Natural killer cell (primary cell): ENCODE results near the gene C2orf78. TPM values are rescaled to one million over a fixed set of nuclear protein-coding genes. Genes with fewer than 3 reads are reported as not detected.

Experiments used
- ATAC-seq, 3 donors: fragments of 150-1000 bp in 2 of 3; fragments of 200-7000 bp in 1 of 3; cut with Tn5 transposase; 1 replicate in 1 of 3; 2 replicates in 2 of 3; pipeline ENCODE4 v1.10.0; 2021; ENCODE audit warnings: mild to moderate bottlenecking in 2 of 3, moderate library complexity in 2 of 3
- DNase-seq, 2 donors: peaks; one replicate each; pipeline versions ENCODE4 v3.0.0 to v3.0.0-alpha.2; 2013 to 2021; ENCODE audit warnings: mixed read lengths in 1 of 2
- H3K27ac ChIP-seq: one replicate; pipeline ENCODE4 v1.5.1; 2013; ENCODE audit warnings: mild to moderate bottlenecking, low read length
- H3K27me3 ChIP-seq: one replicate; pipeline ENCODE4 v1.6.1; 2013; ENCODE audit warnings: low read length; ENCODE audit not compliant: control insufficient read depth, insufficient read depth
- H3K36me3 ChIP-seq: one replicate; pipeline ENCODE4 v1.6.1; 2013; ENCODE audit warnings: low read length; ENCODE audit not compliant: control insufficient read depth, insufficient read depth
- H3K4me1 ChIP-seq: one replicate; pipeline ENCODE4 v1.6.1; 2013; ENCODE audit warnings: low read length; ENCODE audit not compliant: control insufficient read depth, insufficient read depth
- H3K4me3 ChIP-seq: one replicate; pipeline ENCODE4 v1.5.1; 2013; ENCODE audit warnings: low read length
- H3K9me3 ChIP-seq: one replicate; pipeline ENCODE4 v1.6.1; 2013; ENCODE audit warnings: low read length; ENCODE audit not compliant: control insufficient read depth, insufficient read depth
- H3K27ac Mint-ChIP-seq, 2 donors: one replicate each; pipeline ENCODE4 v1.8.0; 2022; ENCODE audit warnings: mild to moderate bottlenecking in 2 of 2, mixed read lengths in 2 of 2, moderate library complexity in 1 of 2
- H3K27me3 Mint-ChIP-seq, 2 donors: one replicate each; pipeline ENCODE4 v1.8.0; 2022; ENCODE audit warnings: low read depth in 2 of 2, mixed read lengths in 2 of 2
- H3K36me3 Mint-ChIP-seq: one replicate; pipeline ENCODE4 v1.8.0; 2022; ENCODE audit warnings: mixed read lengths
- H3K4me1 Mint-ChIP-seq, 2 donors: one replicate each; pipeline ENCODE4 v1.8.0; 2022; ENCODE audit warnings: mixed read lengths in 2 of 2
- H3K4me3 Mint-ChIP-seq: one replicate; pipeline ENCODE4 v1.8.0; 2022; ENCODE audit warnings: mild to moderate bottlenecking, moderate library complexity, mixed read lengths
- H3K9me3 Mint-ChIP-seq, 2 donors: one replicate each; pipeline ENCODE4 v1.8.0; 2022; ENCODE audit warnings: mixed read lengths in 2 of 2
- WGBS: methylation state at CpG from one replicate; pipeline ENCODE4 v1.1.7; 2013; ENCODE audit warnings: missing lambda C conversion rate; ENCODE audit not compliant: insufficient coverage; 5-methylcytosine and 5-hydroxymethylcytosine counted together
- intact Hi-C: fragments of 100-400 bp; cut with micrococcal nuclease; formaldehyde crosslinking; loops from one replicate; pipeline ENCODE4 v1.14.2; 2022
- total RNA-seq, 4 donors: library from RNA; stranded (reverse); fragments of 120-200 nt in 1 of 4; gene quantifications; one replicate each; pipeline versions ENCODE4 v1.2.3 to v1.2.4, GENCODE V29; 2013 to 2022
- TF ChIP-seq, protein P1 (sequence below): fragments of 200-600 bp; IDR thresholded peaks from one replicate; pipeline ENCODE4 v1.8.0; 2022; ENCODE audit warnings: antibody characterized with exemption

Gene C2orf78
- total RNA-seq, 3 donors from 2014 or later (not counting 1 experiment from before 2014, with no cell fraction given), result not detected

DNA sequence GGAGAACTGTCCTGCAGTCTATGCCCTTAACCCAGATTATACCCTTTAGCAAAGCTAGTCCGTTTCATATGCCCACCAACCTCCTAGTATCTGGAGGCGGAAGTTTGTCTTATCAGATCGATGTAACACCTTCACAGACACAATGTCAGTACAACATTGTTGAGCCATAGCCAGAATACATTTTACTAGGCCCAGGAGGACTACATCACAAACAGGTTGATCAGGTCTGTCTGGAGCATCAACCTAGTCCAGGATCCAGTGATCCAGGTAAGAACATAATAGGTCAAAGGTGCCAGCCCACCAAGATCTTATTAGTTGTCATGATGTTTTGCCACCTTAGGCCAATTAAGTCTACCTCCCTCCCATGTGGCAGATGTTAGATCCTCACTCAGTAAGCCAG, 44.9 kb upstream of the C2orf78 start:
- no peaks in the 10 kb centered on the region for H3K9me3 Mint-ChIP-seq
- Histone ChIP-seq H3K27me3 (no peaks in the 10 kb centered on the region), H3K36me3 (peaks cover 2% of the 10 kb centered on the region), H3K4me3 (no peak overlapping the region), H3K4me1 (peaks cover 13% of the 10 kb centered on the region), H3K9me3 (no peaks in the 10 kb centered on the region), H3K27ac (no peak overlapping the region)
- TF ChIP-seq, protein P1, sequence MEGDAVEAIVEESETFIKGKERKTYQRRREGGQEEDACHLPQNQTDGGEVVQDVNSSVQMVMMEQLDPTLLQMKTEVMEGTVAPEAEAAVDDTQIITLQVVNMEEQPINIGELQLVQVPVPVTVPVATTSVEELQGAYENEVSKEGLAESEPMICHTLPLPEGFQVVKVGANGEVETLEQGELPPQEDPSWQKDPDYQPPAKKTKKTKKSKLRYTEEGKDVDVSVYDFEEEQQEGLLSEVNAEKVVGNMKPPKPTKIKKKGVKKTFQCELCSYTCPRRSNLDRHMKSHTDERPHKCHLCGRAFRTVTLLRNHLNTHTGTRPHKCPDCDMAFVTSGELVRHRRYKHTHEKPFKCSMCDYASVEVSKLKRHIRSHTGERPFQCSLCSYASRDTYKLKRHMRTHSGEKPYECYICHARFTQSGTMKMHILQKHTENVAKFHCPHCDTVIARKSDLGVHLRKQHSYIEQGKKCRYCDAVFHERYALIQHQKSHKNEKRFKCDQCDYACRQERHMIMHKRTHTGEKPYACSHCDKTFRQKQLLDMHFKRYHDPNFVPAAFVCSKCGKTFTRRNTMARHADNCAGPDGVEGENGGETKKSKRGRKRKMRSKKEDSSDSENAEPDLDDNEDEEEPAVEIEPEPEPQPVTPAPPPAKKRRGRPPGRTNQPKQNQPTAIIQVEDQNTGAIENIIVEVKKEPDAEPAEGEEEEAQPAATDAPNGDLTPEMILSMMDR, result no peak
- intact Hi-C loops, result loop anchor here (5.0 kb wide), 1 partner anchor 718 kb away; the partner anchor contains the start of genes INO80B and WBP1
- no peaks in the 10 kb centered on the region for H3K27me3 Mint-ChIP-seq
- WGBS, result 98% methylated on average over 3 of the region's 3 CpGs
- DNase-seq, result no peak
- no peak for ATAC-seq
- H3K36me3 Mint-ChIP-seq, result no peaks in the 10 kb centered on the region
- peak overlapping the region; percentile 61 for H3K4me3 Mint-ChIP-seq
- H3K27ac Mint-ChIP-seq, result no peak overlapping the region
- peaks cover 18 to 20% of the 10 kb centered on the region in 2 donors for H3K4me1 Mint-ChIP-seq

DNA sequence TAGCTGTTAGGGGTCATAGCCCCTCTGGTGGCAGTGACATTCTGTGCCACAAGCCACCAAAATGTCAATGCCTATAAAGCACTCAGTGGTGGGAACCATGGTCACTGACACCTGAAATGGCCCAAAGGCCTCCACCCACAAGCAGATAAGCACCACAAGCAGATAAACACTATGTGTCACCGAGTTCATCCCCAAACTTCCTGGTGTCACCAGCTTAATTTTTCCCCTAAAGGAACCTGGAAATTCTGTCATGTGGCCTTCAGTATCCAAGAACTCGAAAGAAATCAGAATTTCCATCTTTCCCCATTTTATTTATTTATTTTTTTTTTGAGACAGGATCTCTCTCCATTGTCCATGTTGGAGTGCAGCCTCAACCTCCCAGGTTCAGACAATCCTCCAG, 43.2 kb upstream of the C2orf78 start:
- no peak overlapping the region for H3K27ac Mint-ChIP-seq
- Histone ChIP-seq H3K4me3 (no peak overlapping the region), H3K27ac (no peak overlapping the region), H3K9me3 (no peaks in the 10 kb centered on the region), H3K36me3 (peaks cover 5% of the 10 kb centered on the region), H3K27me3 (no peaks in the 10 kb centered on the region), H3K4me1 (peaks cover 13% of the 10 kb centered on the region)
- 98% methylated on average over 2 of the region's 2 CpGs for WGBS
- TF ChIP-seq, protein P1, result no peak
- no peak overlapping the region for H3K4me3 Mint-ChIP-seq
- H3K27me3 Mint-ChIP-seq, result no peaks in the 10 kb centered on the region
- no peaks in the 10 kb centered on the region for H3K9me3 Mint-ChIP-seq
- intact Hi-C loops, result no loop called here
- DNase-seq (no peak), ATAC-seq (no peak)
- peaks cover 18 to 20% of the 10 kb centered on the region in 2 donors for H3K4me1 Mint-ChIP-seq
- no peaks in the 10 kb centered on the region for H3K36me3 Mint-ChIP-seq

DNA sequence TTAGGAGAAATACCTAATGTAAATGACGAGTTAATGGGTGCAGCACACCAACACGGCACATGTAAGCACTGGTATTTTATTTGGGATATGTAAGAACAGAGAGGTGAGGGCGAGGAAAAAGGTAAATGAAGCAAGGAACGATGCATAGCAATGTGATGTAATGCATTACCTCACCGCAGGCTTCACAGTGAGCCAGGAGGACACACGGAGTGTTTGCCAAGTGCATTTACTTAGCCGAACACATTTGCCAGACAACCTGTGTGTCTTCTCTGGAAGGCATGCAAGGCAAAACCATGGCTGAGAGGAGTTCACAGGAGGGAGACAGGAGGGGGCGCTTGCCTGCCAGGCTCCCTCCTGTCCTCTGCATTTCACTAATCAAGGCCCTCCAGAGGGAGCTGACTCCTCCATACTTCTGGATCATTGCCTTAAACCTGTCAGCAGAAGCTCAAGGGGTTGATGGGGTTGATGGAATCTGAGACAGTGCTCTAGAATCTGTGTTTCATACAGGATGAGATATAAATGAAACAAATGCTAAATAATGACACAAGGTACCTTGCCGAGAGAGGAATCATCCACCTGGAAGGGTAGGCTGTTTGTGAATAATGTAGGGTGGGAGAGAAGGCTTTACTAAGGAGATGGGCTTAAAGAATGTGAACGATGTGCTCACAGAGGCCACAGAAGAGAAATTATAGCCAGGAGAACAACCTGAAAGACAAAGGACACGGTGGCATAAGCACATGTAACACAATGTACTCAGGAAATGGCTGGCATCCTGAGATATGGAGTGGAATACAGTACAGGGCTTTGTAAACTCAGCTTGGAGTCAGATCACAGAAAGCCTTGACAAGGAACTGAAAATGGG, 37.7 kb upstream of the C2orf78 start:
- Mint-ChIP-seq H3K9me3 (no peaks in the 10 kb centered on the region), H3K4me1 (peaks cover 17 to 25% of the 10 kb centered on the region in 2 donors), H3K27ac (peak overlapping the region; percentile 70 to 83), H3K4me3 (peak overlapping the region; percentile 69), H3K36me3 (no peaks in the 10 kb centered on the region), H3K27me3 (no peaks in the 10 kb centered on the region)
- Histone ChIP-seq H3K27ac (peak overlapping the region; percentile 3), H3K36me3 (peaks cover 12% of the 10 kb centered on the region), H3K27me3 (no peaks in the 10 kb centered on the region), H3K4me1 (no peaks in the 10 kb centered on the region), H3K4me3 (no peak overlapping the region), H3K9me3 (no peaks in the 10 kb centered on the region)
- TF ChIP-seq, protein P1, result no peak
- 89% methylated on average over 11 of the region's 11 CpGs for WGBS
- peak in 2 of 3 donors; percentile 40 to 63 for ATAC-seq
- DNase-seq, result no peak
- intact Hi-C loops, result no loop called here
